Measurements from ENCODE around the gene ZNF117.
"Not testable (repeated sequence)": the region's sequence is repeated elsewhere in the genome, so short reads cannot be mapped to it uniquely, and the experiment has no call there.

Gene ZNF117

GRCh38 chr7:64990936-64991335, at the start of gene ZNF117:
TSS of gene ZNF117 (minus strand) at chr7:64991036.
- no peak for DNase-seq (ENCODE audit: low read depth in 2 of 2)

GRCh38 chr7:65038767-65039166, 47.9 kb upstream of the ZNF117 start:
- DNase-seq (ENCODE audit: low read depth in 2 of 2), result peak in 1 of 2 donors; percentile 18

DNA sequence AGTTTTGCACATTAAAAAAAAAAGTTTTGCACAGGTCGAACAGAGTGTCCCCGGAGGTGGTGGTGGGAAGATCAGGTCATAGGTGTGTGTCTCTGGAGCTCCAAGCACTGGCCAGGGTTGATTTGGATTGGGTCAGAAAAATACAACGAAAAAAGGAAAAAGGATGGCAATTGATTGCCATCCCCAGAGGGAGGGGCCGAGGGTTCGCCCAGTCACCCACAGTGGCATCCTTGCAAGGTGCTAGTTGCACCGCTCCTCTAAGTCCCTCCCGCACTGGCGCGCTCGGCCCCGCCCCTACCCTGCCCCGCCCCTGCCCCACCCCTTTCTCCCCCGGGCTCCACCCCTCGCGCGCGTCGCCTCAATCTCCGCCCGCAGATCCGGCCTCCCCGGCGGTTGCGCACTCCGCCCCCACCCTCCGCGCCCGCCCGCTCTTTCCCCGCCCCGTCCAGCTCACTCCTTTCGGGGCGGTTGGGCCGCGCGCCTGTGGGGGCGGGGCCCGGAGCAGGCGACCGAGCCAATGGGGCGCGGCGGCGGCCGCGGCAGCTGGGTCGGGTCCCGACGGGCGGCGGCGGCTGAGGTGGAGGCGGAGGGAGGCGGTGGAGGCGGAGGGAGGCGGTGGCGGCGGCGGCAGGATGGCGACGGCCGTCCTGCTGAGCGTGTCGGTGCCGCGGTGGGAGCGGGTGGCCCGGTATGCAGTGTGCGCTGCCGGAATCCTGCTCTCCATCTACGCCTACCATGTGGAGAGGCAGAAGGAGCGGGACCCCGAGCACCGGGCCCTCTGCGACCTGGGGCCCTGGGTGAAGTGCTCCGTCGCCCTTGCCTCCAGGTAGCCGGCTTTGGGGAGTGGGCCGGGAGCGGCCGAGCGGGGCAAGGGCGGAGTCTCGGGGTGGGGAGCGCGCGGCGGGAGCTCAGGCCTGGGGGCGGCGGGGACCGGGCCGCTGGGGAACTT, 47.2 kb upstream of the ZNF117 start:
- DNase-seq (ENCODE audit: low read depth in 2 of 2), result peak; percentile 91 to 93

- DNase-seq (ENCODE audit: low read depth in 2 of 2), result not testable (repeated sequence)
These were observed 45.7 kb upstream of the ZNF117 start for GRCh38 chr7:65036526-65036925.

GRCh38 chr7:65035469-65035868, 44.6 kb upstream of the ZNF117 start:
- DNase-seq (ENCODE audit: low read depth in 2 of 2), result not testable (repeated sequence)

DNA sequence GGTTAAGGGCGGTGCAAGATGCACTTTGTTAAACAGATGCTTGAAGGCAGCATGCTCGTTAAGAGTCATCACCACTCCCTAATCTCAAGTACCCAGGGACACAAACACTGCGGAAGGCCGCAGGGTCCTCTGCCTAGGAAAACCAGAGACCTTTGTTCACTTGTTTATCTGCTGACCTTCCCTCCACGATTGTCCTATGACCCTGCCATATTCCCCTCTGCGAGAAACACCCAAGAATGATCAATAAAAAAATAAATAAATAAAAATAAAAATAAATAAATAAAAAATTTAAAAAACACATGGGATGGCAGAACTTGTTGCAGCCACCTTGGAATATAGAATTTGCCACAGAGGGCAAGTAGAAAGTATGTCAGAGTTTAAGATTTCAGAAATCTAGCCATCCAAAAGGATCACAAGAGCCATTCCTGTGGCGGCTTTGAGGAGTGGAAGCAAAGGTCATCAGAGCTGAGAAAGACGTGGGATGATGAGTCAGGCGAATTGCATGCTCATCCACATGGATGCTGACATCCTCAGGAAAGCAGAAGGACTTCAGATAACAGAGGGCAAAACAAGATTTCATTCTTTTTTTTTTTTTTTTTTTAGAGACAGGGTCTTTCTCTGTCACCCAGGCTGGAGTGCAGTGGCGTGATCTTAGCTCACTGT, 43.4 kb upstream of the ZNF117 start:
- not testable (repeated sequence) for DNase-seq (ENCODE audit: low read depth in 2 of 2)

GRCh38 chr7:65033391-65033790, 42.6 kb upstream of the ZNF117 start:
- DNase-seq (ENCODE audit: low read depth in 2 of 2), result not testable (repeated sequence)

DNA sequence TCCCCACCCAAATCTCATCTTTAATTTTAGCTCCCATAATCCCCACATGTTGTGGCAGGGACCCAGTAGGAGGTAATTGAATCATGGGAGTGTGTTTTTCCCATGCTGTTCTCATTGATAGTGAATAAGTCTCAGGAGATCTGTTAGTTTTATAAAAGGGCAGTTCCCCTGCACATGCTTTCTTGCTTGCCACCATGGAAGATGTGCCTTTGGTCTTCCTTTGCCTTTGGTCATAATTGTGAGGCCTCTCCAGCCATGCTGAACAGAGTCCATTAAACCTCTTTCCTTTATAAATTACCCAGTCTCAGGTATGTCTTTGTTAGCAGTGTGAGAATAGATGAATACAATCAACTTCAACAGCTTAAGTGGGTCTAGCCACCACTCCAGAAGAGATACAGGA, 34.2 kb upstream of the ZNF117 start:
- not testable (repeated sequence) for DNase-seq (ENCODE audit: low read depth in 2 of 2)

GRCh38 chr7:65020978-65021377, 30.1 kb upstream of the ZNF117 start:
- DNase-seq (ENCODE audit: low read depth in 2 of 2), result not testable (repeated sequence)

GRCh38 chr7:65009881-65010280, 19.0 kb upstream of the ZNF117 start:
- DNase-seq (ENCODE audit: low read depth in 2 of 2), result not testable (repeated sequence)

DNA sequence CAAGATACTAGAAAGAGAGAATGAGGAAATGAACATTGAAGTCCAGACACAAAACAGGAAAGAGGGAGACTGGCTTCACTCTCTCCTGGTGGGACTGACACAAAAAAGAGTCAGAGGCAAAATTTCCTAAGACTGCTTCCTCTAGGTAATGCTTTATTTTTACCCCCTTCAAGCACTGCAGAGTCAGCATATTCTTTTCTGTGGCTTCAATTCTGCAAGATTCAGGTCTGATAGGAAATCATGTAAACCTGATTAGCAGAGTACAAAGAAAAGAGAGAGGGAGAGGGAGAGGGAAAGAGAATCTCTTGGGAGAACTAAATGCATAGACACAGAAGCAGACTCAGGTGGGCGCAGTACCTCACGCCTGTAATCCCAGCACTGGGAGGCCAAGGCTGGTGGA, 18.6 kb upstream of the ZNF117 start:
- not testable (repeated sequence) for DNase-seq (ENCODE audit: low read depth in 2 of 2)

GRCh38 chr7:65007036-65007435, 16.2 kb upstream of the ZNF117 start:
- DNase-seq (ENCODE audit: low read depth in 2 of 2), result not testable (repeated sequence)

DNA sequence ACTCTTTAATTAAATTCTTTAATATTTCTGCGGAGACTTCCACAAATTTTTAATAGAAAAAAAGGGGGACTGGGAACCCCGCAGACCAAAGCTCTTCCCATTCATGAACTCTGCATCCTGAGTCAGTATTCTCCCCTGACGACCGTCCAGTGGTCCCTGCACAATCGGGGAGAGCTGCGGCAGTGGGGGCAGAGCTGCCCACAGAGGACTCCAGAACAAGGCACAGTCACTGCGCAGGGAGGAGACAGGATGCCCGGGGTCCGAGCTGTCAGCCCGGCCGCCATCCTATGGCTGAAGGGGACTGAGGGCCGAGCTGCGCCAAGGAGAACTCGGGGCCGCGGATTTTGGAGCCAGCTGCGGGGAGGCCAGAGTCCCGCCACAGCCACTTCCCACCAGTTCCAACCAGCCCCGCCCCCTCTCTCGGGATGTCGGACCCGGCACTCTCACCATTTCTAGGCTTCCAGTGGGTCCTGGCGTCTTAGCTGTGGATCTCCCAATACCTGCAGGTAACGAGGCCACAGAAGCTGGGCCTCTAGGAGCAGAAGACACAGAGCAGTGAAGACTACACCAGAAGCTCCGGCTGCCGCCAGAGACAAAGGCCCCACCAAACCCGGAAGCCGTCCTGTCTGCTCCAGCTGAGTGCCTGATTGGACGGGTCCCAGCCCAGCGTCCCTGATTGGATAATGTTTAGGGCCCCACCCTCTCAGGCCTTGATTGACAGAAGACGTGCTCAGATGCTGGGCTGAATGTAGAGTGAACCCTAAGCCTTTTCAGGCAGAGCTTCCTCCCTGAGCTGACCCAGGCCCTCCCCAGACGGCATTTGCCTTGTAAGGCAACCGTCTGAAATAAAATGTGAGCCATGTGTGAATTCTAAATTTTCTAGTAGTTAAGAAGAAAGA, 15.5 kb upstream of the ZNF117 start, which contains the start of gene ERV3-1:
ERV3-1 (minus strand) TSS at position 594 of the 899 bp plus-strand sequence. CDS start 13,661 bp downstream, outside the sequence.
- DNase-seq (ENCODE audit: low read depth in 2 of 2), result peak; percentile 76 to 87

- DNase-seq (ENCODE audit: low read depth in 2 of 2), result no peak
These were observed 13.7 kb upstream of the ZNF117 start for GRCh38 chr7:65004575-65004974.

DNA sequence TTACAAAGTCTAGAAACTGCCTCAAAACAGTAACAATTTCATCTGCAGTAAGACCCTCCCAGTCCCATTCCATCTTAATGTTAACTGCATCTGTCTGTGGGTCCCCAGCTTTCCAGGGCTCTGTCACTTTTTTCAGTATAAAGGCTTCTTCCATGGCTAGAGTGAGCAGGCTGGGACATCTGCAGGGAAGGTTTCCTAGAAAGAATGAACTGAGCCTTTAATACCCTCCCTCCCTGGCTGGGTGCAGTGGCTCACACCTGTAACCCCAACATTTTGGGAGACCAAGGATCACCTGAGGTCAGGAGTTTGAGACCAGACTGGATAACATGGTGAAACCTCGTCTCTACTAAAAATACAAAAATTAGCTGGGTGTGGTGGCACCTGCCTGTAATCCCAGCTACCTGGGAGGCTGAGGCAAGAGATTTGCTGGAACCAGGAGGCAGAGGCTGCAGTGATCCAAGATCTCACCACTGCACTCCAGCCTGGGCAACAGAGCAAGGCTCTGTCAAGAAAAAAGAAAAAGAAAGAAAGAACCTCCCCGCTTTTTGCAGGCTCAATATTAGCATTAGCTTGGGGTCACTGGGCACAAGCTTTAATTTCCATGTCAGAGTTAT, 12.2 kb upstream of the ZNF117 start:
- DNase-seq (ENCODE audit: low read depth in 2 of 2), result no peak

GRCh38 chr7:65001291-65001814, 10.5 kb upstream of the ZNF117 start:
- DNase-seq (ENCODE audit: low read depth in 2 of 2), result no peak

DNA sequence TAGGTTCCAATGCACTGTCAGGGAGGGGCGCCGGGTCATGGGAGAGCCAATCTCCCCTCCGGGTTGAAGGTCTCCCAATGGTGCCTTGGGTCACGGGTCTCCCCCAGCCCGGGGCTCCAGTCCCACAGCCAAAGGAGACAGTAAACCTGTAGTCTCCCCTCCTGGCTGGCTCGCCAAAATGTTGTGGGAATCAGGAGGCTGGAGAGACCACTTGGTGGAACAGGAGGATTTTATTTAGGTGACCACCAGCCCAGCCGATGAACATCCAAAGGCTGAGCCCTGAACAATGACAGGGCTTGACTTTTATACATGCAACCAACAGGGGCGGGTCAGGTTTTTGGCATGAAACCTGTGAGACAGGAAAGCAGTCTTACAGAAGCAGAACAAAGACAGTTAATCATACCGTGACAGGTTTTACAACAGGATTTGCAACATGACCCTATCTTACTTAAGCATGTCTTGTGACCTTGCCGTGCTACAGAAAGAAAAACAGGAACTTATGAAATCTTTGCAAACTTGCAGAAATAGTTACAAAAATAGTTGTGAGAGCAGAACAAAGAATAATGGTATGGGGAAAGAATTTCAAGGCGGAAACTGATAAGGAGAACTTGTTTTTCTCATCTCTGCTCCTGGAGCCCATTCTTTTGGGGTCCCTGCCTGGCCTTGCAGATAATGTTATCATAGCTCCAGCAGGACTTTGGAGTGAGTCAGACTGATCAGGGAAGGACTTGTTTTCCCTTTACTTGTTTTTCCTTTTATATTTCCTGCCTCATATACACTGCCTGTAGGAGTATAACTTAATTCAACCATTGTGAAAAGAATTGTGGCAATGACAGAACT, 8.5 kb upstream of the ZNF117 start:
- no peak for DNase-seq (ENCODE audit: low read depth in 2 of 2)

GRCh38 chr7:64998865-64999164, 8.0 kb upstream of the ZNF117 start:
- no peak for DNase-seq (ENCODE audit: low read depth in 2 of 2)

DNA sequence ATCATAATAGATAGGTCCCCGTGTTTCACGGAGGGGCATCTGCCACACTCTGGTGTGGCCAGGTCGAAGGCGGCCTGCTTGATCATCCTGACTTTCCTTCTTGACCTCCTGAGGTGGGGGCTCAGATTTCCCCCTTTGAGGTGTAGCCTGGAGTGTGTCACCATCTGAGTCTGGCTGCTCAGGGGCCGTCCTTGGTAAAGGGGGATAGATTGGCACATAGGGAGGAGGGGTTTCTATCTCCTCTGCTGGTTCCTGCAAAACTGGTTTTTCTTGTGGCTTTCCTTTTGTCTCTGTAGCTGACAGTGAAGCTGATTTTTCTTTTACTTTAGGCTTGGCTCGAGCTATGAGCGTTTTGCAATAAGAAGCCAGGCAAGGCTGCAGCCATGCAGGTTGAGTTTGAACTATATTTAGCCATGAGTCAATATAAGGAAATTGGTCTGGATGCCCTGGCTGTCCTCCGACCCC, 7.1 kb upstream of the ZNF117 start:
- no peak for DNase-seq (ENCODE audit: low read depth in 2 of 2)
